Activated naive CD4-positive, alpha-beta T cell treated with anti-CD3 and anti-CD28 coated beads, Interleukin-2, amount 50 U/mL, for 72 hours (primary cell): ENCODE data around the gene ADA. TPM values are rescaled to one million over a fixed set of nuclear protein-coding genes. Genes with fewer than 3 reads are reported as not detected.
"Not testable (repeated sequence)": the region's sequence is repeated elsewhere in the genome, so short reads cannot be mapped to it uniquely, and the experiment has no call there.

Experiments used
- ATAC-seq, 2 donors: fragments of 150-1000 bp; cut with Tn5 transposase; 2 replicates each; pipeline ENCODE4 v1.10.0; 2021; ENCODE audit warnings: mild to moderate bottlenecking in 2 of 2, moderate library complexity in 2 of 2
- DNase-seq, 2 donors: peaks; one replicate each; pipeline ENCODE4 v3.0.0; 2021 to 2022; ENCODE audit warnings: low spot score in 2 of 2
- H3K27ac Mint-ChIP-seq, 2 donors: one replicate each; pipeline ENCODE4 v1.8.0; 2022; ENCODE audit warnings: mild to moderate bottlenecking in 2 of 2, mixed read lengths in 2 of 2
- H3K36me3 Mint-ChIP-seq, 2 donors: one replicate each; pipeline ENCODE4 v1.8.0; 2022; ENCODE audit warnings: mixed read lengths in 2 of 2
- H3K9me3 Mint-ChIP-seq, 2 donors: one replicate each; pipeline ENCODE4 v1.8.0; 2022; ENCODE audit warnings: mixed read lengths in 2 of 2
- total RNA-seq, 2 donors: library from RNA; stranded (reverse); gene quantifications; one replicate each; pipeline ENCODE4 v1.2.3, GENCODE V29; 2022

The ADA gene
- total RNA-seq, 2 donors from 2014 or later, result 33.4 to 54.9 TPM

DNA sequence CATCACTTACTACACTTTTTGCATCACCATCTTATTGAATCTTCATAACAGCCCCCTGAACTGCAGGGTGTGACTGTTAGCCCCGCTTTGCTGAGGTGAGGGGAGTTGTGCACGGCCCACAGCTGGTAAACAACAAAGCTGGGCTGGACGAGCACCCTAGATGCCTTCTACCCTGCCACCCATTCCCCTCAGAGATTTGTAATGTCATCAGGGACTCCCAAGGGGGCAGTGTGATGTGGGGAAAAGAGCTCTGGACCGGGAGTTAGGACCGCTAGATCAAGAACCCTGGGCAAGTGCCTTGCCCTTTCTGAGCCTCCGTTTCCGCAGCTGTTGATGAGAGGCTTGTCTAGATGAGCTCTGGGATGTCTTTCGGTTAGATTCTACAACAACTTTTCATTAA, 48.2 kb downstream of the ADA start:
- H3K9me3 Mint-ChIP-seq, result no peaks in the 10 kb centered on the region
- no peaks in the 10 kb centered on the region for H3K36me3 Mint-ChIP-seq
- no peak for ATAC-seq
- no peak overlapping the region for H3K27ac Mint-ChIP-seq
- DNase-seq, result no peak

- no peak overlapping the region for H3K27ac Mint-ChIP-seq
- DNase-seq (no peak), ATAC-seq (no peak)
- H3K9me3 Mint-ChIP-seq, result no peaks in the 10 kb centered on the region
- no peaks in the 10 kb centered on the region for H3K36me3 Mint-ChIP-seq
Observed at GRCh38 chr20:44601801-44602204, 49.7 kb downstream of the ADA start.

DNA sequence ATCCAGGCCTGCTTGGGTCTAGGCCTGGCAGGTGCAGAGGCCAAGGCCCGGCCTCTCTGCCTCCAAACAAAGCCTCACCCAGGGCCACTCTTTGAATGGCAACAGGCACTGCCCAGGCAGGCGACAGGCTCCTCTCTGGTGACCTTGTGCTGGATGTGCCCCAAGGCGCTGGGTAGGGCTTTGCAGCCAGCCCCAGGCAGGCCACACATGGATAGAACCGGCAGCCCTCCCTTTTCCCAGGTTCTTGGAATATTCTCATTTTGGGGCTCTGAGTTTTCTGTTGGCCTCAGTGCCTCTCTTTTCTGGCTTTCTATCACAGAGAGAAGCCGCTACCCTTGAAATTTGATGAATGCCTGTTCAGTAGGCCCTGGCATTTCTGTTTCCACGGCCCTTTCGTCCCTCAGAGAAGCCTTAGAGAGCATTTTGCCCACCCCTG, 50.2 kb downstream of the ADA start:
- DNase-seq (no peak), ATAC-seq (no peak)
- no peaks in the 10 kb centered on the region for H3K36me3 Mint-ChIP-seq
- H3K27ac Mint-ChIP-seq, result no peak overlapping the region
- H3K9me3 Mint-ChIP-seq, result no peaks in the 10 kb centered on the region

GRCh38 chr20:44600758-44601201, 50.7 kb downstream of the ADA start:
- ATAC-seq (no peak), DNase-seq (no peak)
- peak overlapping the region in 1 of 2 donors; percentile 18 for H3K27ac Mint-ChIP-seq
- no peaks in the 10 kb centered on the region for H3K36me3 Mint-ChIP-seq
- no peaks in the 10 kb centered on the region for H3K9me3 Mint-ChIP-seq

GRCh38 chr20:44600301-44600700, 51.2 kb downstream of the ADA start:
- H3K36me3 Mint-ChIP-seq, result no peaks in the 10 kb centered on the region
- no peaks in the 10 kb centered on the region for H3K9me3 Mint-ChIP-seq
- DNase-seq (no peak), ATAC-seq (no peak)
- H3K27ac Mint-ChIP-seq, result peak overlapping the region in 1 of 2 donors; percentile 34

DNA sequence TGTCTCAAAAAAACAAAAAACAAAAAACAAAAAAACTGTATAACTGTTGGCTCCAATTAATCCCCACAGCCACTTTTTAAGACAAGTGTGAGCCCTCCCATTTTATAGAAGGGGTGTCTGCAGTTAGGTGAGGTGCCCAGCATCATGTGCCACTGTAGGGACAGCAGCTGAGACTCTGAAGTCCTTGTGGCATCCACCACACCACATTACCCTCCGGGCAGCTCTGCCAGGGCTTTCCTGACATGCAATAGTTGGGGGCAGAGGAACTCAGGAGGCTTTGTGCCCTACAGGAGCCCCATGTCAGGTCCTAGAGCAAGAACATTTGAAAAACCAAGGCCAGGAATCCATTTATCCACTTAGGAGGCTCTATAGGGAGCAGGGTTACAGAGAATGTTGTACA, 51.8 kb downstream of the ADA start:
- DNase-seq (no peak), ATAC-seq (no peak)
- Mint-ChIP-seq H3K9me3 (no peaks in the 10 kb centered on the region), H3K36me3 (no peaks in the 10 kb centered on the region), H3K27ac (peak overlapping the region in 1 of 2 donors; percentile 34)

- ATAC-seq, result peak; percentile 76 to 94
Observed at GRCh38 chr20:44598423-44599305, 52.8 kb downstream of the ADA start.

DNA sequence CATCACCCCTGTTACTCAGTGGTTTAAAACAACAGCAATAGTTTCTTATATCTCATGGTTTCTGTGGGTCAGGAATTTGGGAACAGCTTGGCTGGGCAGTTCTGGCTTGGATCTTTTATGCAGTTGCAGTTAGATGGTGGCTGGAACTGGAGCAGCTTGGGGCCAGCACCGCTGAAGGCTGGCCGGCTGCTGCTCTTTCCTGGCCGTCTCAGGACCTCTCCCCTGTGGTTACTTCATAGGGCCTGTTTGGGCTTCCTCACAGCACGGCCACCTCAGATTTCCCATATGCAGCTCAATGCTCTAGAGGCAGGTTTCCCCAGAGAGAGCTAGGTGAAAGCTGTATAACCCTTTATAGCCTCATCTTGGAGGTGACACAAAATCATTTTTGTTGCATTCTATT, 53.6 kb downstream of the ADA start:
- DNase-seq, result no peak
- ATAC-seq, result no peak
- Mint-ChIP-seq H3K27ac (peak overlapping the region; percentile 82 to 93), H3K9me3 (no peaks in the 10 kb centered on the region), H3K36me3 (no peaks in the 10 kb centered on the region)

More at GRCh38 chr20:44598423-44599305, 52.8 kb downstream of the ADA start:
- DNase-seq, result no peak
- Mint-ChIP-seq H3K27ac (peak overlapping the region; percentile 82 to 93), H3K36me3 (no peaks in the 10 kb centered on the region), H3K9me3 (no peaks in the 10 kb centered on the region)

DNA sequence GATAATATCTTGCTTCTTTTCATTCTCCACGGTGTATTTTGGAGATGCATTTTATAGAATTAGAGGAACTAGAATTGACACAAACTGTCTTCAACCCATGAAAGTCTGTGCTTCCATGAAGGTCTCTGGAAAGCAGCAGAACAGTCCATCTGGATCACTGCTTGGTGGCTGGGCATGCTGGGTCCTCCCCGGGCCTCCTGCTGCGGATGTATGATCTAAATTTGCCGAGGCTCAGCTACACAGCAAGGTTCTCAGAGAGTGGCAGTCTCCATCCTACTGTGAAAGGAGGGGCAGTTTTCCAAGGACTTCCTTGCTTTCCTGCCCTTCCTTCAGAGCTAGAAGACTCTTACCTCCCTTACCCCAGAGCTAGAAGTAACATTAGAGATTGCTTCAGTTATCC, 54.0 kb downstream of the ADA start:
- DNase-seq, result no peak
- H3K27ac Mint-ChIP-seq, result peak overlapping the region in 1 of 2 donors; percentile 82
- ATAC-seq, result no peak
- no peaks in the 10 kb centered on the region for H3K9me3 Mint-ChIP-seq
- no peaks in the 10 kb centered on the region for H3K36me3 Mint-ChIP-seq

DNA sequence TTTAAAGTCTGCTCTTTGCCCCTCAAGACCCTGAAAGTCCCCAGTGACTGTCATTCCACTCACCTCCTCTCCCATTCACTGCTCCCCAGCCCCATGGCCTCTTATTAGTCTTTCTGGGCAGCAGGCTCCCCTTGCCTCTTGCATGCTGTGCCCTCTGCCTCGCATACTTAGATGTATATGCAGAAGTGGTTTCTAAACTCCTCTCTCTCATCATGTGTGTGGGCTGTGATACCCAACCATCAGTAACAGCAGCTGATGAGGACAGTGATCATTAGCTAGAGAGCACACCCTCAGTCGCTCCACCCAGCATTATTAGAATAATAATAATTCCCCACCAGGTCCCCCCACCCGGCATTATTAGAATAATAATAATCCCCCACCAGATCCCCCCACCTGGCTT, 54.6 kb downstream of the ADA start:
- Mint-ChIP-seq H3K36me3 (no peaks in the 10 kb centered on the region), H3K9me3 (no peaks in the 10 kb centered on the region), H3K27ac (peak overlapping the region; percentile 76 to 92)
- ATAC-seq (no peak), DNase-seq (no peak)

- H3K36me3 Mint-ChIP-seq, result no peaks in the 10 kb centered on the region
- DNase-seq (no peak), ATAC-seq (no peak)
- H3K27ac Mint-ChIP-seq, result no peak overlapping the region
- H3K9me3 Mint-ChIP-seq, result no peaks in the 10 kb centered on the region
Observed at GRCh38 chr20:44596010-44596409, 55.5 kb downstream of the ADA start.

GRCh38 chr20:44594730-44595129, 56.8 kb downstream of the ADA start:
- Mint-ChIP-seq H3K36me3 (no peaks in the 10 kb centered on the region), H3K9me3 (no peaks in the 10 kb centered on the region), H3K27ac (peak overlapping the region in 1 of 2 donors; percentile 92)
- no peak for DNase-seq
- ATAC-seq, result peak; percentile 50 to 77

DNA sequence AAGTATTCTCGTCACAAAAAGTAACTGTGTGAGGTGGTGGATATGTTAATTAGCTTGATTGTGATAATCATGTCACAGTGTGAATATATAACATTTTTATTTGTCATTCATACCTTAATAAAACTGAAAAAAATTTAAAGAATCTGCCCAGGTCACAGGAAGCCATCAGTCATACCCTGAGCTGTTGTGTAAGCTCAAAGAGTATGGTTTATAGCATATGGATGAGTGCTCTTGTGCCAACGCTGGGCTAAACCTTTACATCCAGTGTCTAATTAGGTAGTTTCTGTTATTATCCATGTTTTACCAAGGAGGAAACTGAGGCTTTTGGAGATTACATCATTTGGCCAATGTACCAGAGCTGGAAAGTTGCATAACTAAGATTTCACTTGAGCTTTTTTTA, 57.7 kb downstream of the ADA start:
- Mint-ChIP-seq H3K27ac (no peak overlapping the region), H3K9me3 (no peaks in the 10 kb centered on the region), H3K36me3 (no peaks in the 10 kb centered on the region)
- DNase-seq (no peak), ATAC-seq (no peak)

GRCh38 chr20:44592366-44592765, 59.1 kb downstream of the ADA start:
- H3K9me3 Mint-ChIP-seq, result no peaks in the 10 kb centered on the region
- H3K36me3 Mint-ChIP-seq, result no peaks in the 10 kb centered on the region
- ATAC-seq (no peak), DNase-seq (no peak)
- H3K27ac Mint-ChIP-seq, result no peak overlapping the region

DNA sequence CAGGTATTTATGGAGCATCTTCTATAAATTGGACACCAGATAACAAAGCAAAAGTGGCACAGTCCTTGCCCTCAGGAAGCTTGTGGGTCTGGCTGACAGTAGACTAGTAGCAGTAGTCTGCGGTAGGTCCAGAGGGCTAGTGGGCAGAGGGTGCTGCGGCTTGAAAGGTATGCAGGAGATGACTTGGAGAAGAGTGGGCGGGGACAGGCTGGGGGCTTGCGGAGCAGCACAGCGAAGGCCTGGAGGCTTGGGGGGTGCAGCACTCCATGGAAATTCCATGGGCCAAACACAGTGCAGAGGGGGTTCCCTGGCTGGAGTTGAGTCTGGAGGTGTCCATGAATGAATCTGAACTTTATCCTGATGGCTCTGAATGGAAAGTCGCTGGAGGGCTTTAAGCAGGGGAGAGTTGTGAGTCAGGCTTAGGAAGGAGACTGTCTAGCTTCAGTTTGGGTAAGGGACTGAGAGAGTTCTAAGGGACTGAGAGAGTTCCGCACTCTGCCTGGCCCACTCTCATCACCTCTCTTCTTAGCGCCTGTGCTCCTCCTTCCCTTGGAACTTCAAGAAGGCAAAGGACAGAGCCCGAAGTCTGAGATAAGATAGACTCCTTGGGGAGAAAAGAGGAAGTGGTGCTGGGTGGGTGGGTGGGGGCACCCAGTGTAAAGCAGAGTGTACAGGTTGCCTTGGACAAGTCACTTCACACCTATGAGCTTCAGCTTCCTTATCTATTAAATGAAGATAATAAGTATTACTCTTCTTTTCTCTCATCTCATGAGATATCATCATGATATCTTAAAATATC, 60.3 kb downstream of the ADA start:
- no peak for DNase-seq
- no peak for ATAC-seq
- H3K36me3 Mint-ChIP-seq, result no peaks in the 10 kb centered on the region
- H3K9me3 Mint-ChIP-seq, result no peaks in the 10 kb centered on the region
- no peak overlapping the region for H3K27ac Mint-ChIP-seq

GRCh38 chr20:44589537-44589936, 62.0 kb downstream of the ADA start:
- peaks cover 0 to 4% of the 10 kb centered on the region in 2 donors for H3K9me3 Mint-ChIP-seq
- no peak for ATAC-seq
- no peak overlapping the region for H3K27ac Mint-ChIP-seq
- H3K36me3 Mint-ChIP-seq, result no peaks in the 10 kb centered on the region
- no peak for DNase-seq

DNA sequence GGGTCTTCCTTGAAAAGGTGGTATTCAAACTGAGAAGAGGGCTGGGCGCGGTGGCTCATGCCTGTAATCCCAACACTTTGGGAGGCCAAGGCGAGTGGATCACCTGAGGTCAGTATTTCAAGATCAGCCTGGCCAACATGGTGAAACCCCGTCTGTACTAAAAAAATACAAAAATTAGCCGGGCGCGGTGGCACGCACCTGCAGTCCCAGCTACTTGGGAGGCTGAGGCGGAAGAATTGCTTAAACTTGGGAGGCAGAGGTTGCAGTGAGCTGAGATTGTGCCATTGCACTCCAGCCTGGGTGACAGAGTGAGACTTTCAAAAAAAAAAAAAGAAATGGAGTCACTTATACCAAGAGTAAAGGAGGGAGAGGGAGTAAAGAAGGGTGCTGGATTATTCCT, 63.2 kb downstream of the ADA start:
- not testable (repeated sequence) for H3K36me3 Mint-ChIP-seq, H3K9me3 Mint-ChIP-seq, ATAC-seq, DNase-seq
- H3K27ac Mint-ChIP-seq, result peak overlapping the region in 1 of 2 donors; percentile 31
